Progenitor cell of endocrine pancreas (in vitro differentiated cells): ENCODE data around the gene TPRG1L. TPM values are rescaled to one million over a fixed set of nuclear protein-coding genes. Genes with fewer than 3 reads are reported as not detected.
"Not testable (repeated sequence)": the region's sequence is repeated elsewhere in the genome, so short reads cannot be mapped to it uniquely, and the experiment has no call there.

Source experiments
- DNase-seq: peaks from one replicate; pipeline ENCODE4 v3.0.0; 2021; ENCODE audit warnings: low spot score; ENCODE audit not compliant: unreplicated experiment
- H3K27ac Mint-ChIP-seq: 2 replicates; pipeline ENCODE4 v1.8.0; 2021; ENCODE audit warnings: mild to moderate bottlenecking, moderate library complexity, mixed read lengths
- H3K27me3 Mint-ChIP-seq: 2 replicates; pipeline ENCODE4 v1.8.0; 2021; ENCODE audit warnings: mixed read lengths
- H3K36me3 Mint-ChIP-seq: 2 replicates; pipeline ENCODE4 v1.8.0; 2022; ENCODE audit warnings: mixed read lengths; ENCODE audit not compliant: insufficient read depth
- H3K4me1 Mint-ChIP-seq: 2 replicates; pipeline ENCODE4 v1.8.0; 2021; ENCODE audit warnings: low read depth, mixed read lengths
- H3K4me3 Mint-ChIP-seq: 2 replicates; pipeline ENCODE4 v1.8.0; 2021; ENCODE audit warnings: low read depth, mild to moderate bottlenecking, moderate library complexity, mixed read lengths
- H3K9me3 Mint-ChIP-seq: 2 replicates; pipeline ENCODE4 v1.8.0; 2021; ENCODE audit warnings: low read depth, mixed read lengths
- CTCF ChIP-seq: fragments of 200-600 bp; sonication (generic); IDR thresholded peaks from one replicate; pipeline ENCODE4 v1.5.0; 2021; ENCODE audit warnings: antibody characterized with exemption, mild to moderate bottlenecking; ENCODE audit not compliant: unreplicated experiment
- total RNA-seq: library from RNA; stranded (reverse); gene quantifications from 2 replicates; pipeline ENCODE4 v1.2.1, GENCODE V29; 2021

TPRG1L gene
- total RNA-seq, 1 donor from 2014 or later = 31.4 TPM

- Mint-ChIP-seq H3K9me3 (no peaks in the 10 kb centered on the region), H3K4me1 (no peaks in the 10 kb centered on the region), H3K27me3 (no peaks in the 10 kb centered on the region), H3K27ac (no peak overlapping the region), H3K36me3 (peaks cover 4% of the 10 kb centered on the region), H3K4me3 (no peak overlapping the region)
- no peak for TF ChIP-seq CTCF
- DNase-seq = no peak
Observed at GRCh38 chr1:3578433-3578805, 46.4 kb upstream of the TPRG1L start.

GRCh38 chr1:3578906-3579305, 45.9 kb upstream of the TPRG1L start:
- peaks cover 4% of the 10 kb centered on the region for H3K36me3 Mint-ChIP-seq
- TF ChIP-seq CTCF = no peak
- no peak for DNase-seq
- no peaks in the 10 kb centered on the region for H3K27me3 Mint-ChIP-seq
- no peaks in the 10 kb centered on the region for H3K9me3 Mint-ChIP-seq
- H3K4me3 Mint-ChIP-seq = no peak overlapping the region
- no peak overlapping the region for H3K27ac Mint-ChIP-seq
- no peaks in the 10 kb centered on the region for H3K4me1 Mint-ChIP-seq

GRCh38 chr1:3579626-3580025, 45.2 kb upstream of the TPRG1L start:
- TF ChIP-seq CTCF = no peak
- H3K36me3 Mint-ChIP-seq = peaks cover 4% of the 10 kb centered on the region

GRCh38 chr1:3580231-3580630, 44.6 kb upstream of the TPRG1L start:
- H3K9me3 Mint-ChIP-seq = no peaks in the 10 kb centered on the region
- no peak overlapping the region for H3K27ac Mint-ChIP-seq
- H3K36me3 Mint-ChIP-seq = peaks cover 4% of the 10 kb centered on the region
- no peak overlapping the region for H3K4me3 Mint-ChIP-seq
- TF ChIP-seq CTCF = no peak
- H3K27me3 Mint-ChIP-seq = no peaks in the 10 kb centered on the region
- H3K4me1 Mint-ChIP-seq = no peaks in the 10 kb centered on the region
- no peak for DNase-seq

More at GRCh38 chr1:3579626-3580025, 45.2 kb upstream of the TPRG1L start:
- no peaks in the 10 kb centered on the region for H3K27me3 Mint-ChIP-seq
- H3K9me3 Mint-ChIP-seq = no peaks in the 10 kb centered on the region
- H3K4me3 Mint-ChIP-seq = no peak overlapping the region
- H3K27ac Mint-ChIP-seq = no peak overlapping the region
- no peak for DNase-seq
- no peaks in the 10 kb centered on the region for H3K4me1 Mint-ChIP-seq

- Mint-ChIP-seq H3K27me3 (no peaks in the 10 kb centered on the region), H3K9me3 (no peaks in the 10 kb centered on the region), H3K36me3 (peaks cover 2% of the 10 kb centered on the region), H3K4me3 (no peak overlapping the region), H3K27ac (no peak overlapping the region), H3K4me1 (no peaks in the 10 kb centered on the region)
- no peak for DNase-seq
- no peak for TF ChIP-seq CTCF
Observed at GRCh38 chr1:3581296-3582036, 43.3 kb upstream of the TPRG1L start.

- H3K9me3 Mint-ChIP-seq, H3K27ac Mint-ChIP-seq, H3K36me3 Mint-ChIP-seq, H3K27me3 Mint-ChIP-seq, H3K4me3 Mint-ChIP-seq, DNase-seq, H3K4me1 Mint-ChIP-seq: not testable (repeated sequence)
Observed at GRCh38 chr1:3583751-3584150, 41.1 kb upstream of the TPRG1L start.
